Head of caudate nucleus (tissue), 42 donors: Measurements from ENCODE around the gene RNF150.
"Not testable (repeated sequence)": the region's sequence is repeated elsewhere in the genome, so short reads cannot be mapped to it uniquely, and the experiment has no call there.

Experiments
- DNase-seq, 42 donors: peaks; one replicate each; pipeline versions ENCODE4 v3.0.0 to v3.0.0-alpha.2; 2020 to 2021; ENCODE audit warnings: mixed read lengths in 7 of 42
- intact Hi-C: fragments of 100-400 bp; cut with DNase I; formaldehyde crosslinking; loops from one replicate; pipeline ENCODE4 v1.15.0; 2022

Gene RNF150

GRCh38 chr4:141133146-141133998 is at the start of gene RNF150:
Gene RNF150, minus strand, starts transcription at chr4:141133469.
- intact Hi-C loops = loop anchor here (5.0 kb wide), 1 partner anchor 271 kb away; no protein-coding TSS in a partner anchor
- peak; percentile 68 to 94 (median 84) for DNase-seq

- no peak for DNase-seq
- intact Hi-C loops = no loop called here
Measured at GRCh38 chr4:141180991-141181761, 47.9 kb upstream of the RNF150 start.

- no peak for DNase-seq
- intact Hi-C loops = no loop called here
Measured at GRCh38 chr4:141179474-141180373, 46.5 kb upstream of the RNF150 start.

GRCh38 chr4:141177171-141177570 is 43.9 kb upstream of the RNF150 start:
- DNase-seq = peak in 1 of 42 donors; percentile 51
- intact Hi-C loops = no loop called here

GRCh38 chr4:141174457-141174856 is 41.2 kb upstream of the RNF150 start:
- intact Hi-C loops = no loop called here
- no peak for DNase-seq

- DNase-seq = no peak
- intact Hi-C loops = no loop called here
Measured at GRCh38 chr4:141170671-141171070, 37.4 kb upstream of the RNF150 start.

- intact Hi-C loops = no loop called here
- DNase-seq = no peak
Measured at GRCh38 chr4:141169391-141169790, 36.1 kb upstream of the RNF150 start.

- DNase-seq, intact Hi-C loops: not testable (repeated sequence)
Measured at GRCh38 chr4:141165001-141165400, 31.7 kb upstream of the RNF150 start.

GRCh38 chr4:141159027-141159426 is 25.8 kb upstream of the RNF150 start:
- no peak for DNase-seq
- intact Hi-C loops = no loop called here

- peak in 1 of 42 donors; percentile 17 for DNase-seq
- intact Hi-C loops = no loop called here
Measured at GRCh38 chr4:141158219-141158618, 24.9 kb upstream of the RNF150 start.

GRCh38 chr4:141155586-141155985 is 22.3 kb upstream of the RNF150 start:
- intact Hi-C loops = no loop called here
- DNase-seq = no peak

GRCh38 chr4:141154725-141155124 is 21.5 kb upstream of the RNF150 start:
- no peak for DNase-seq
- intact Hi-C loops = no loop called here

- intact Hi-C loops = no loop called here
- no peak for DNase-seq
Measured at GRCh38 chr4:141153751-141154510, 20.7 kb upstream of the RNF150 start.

- DNase-seq = no peak
- intact Hi-C loops = no loop called here
Measured at GRCh38 chr4:141144207-141144606, 10.9 kb upstream of the RNF150 start.

- intact Hi-C loops = no loop called here
- DNase-seq = no peak
Measured at GRCh38 chr4:141142423-141142822, 9.2 kb upstream of the RNF150 start.

GRCh38 chr4:141140391-141141200 is 7.3 kb upstream of the RNF150 start:
- intact Hi-C loops = no loop called here
- no peak for DNase-seq
